Measurements from ENCODE around the gene ITGB1BP1.

- TF ChIP-seq FOXK2 (IDR thresholded peaks at IDR 0.05), result no peak
- no peak for TF ChIP-seq FOXM1 (IDR thresholded peaks at IDR 0.05; ENCODE audit: borderline replicate concordance)
- TF ChIP-seq BHLHE40 (IDR thresholded peaks at IDR 0.05; ENCODE audit: borderline replicate concordance), result no peak
- no peak for TF ChIP-seq LEF1 (IDR thresholded peaks at IDR 0.05; ENCODE audit: borderline replicate concordance)
- TF ChIP-seq NFRKB (IDR thresholded peaks at IDR 0.05), result no peak
- TF ChIP-seq ZNF384 (IDR thresholded peaks at IDR 0.05), result no peak
- TF ChIP-seq PKNOX1 (IDR thresholded peaks at IDR 0.05), result no peak
- TF ChIP-seq HDGF (IDR thresholded peaks at IDR 0.05; ENCODE audit: borderline replicate concordance), result no peak
- no peak for TF ChIP-seq SUZ12 (IDR thresholded peaks at IDR 0.05)
- TF ChIP-seq ELF4 (IDR thresholded peaks at IDR 0.05), result no peak
- no peak for TF ChIP-seq SP1 (IDR thresholded peaks at IDR 0.05)
- TF ChIP-seq TARDBP (IDR thresholded peaks at IDR 0.05), result no peak
These were observed 13.2 kb downstream of the ITGB1BP1 start for GRCh38 chr2:9410108-9410507.

Data from HEK293T (cell line).